CD4-positive, alpha-beta T cell treated with Interferon gamma for 1 hour (primary cell): ENCODE data around the gene PTPRR.
"Not testable (repeated sequence)": the region's sequence is repeated elsewhere in the genome, so short reads cannot be mapped to it uniquely, and the experiment has no call there.

Source experiments
- DNase-seq: peaks from one replicate; pipeline ENCODE4 v3.0.0-alpha.2; 2020

The PTPRR gene

DNA sequence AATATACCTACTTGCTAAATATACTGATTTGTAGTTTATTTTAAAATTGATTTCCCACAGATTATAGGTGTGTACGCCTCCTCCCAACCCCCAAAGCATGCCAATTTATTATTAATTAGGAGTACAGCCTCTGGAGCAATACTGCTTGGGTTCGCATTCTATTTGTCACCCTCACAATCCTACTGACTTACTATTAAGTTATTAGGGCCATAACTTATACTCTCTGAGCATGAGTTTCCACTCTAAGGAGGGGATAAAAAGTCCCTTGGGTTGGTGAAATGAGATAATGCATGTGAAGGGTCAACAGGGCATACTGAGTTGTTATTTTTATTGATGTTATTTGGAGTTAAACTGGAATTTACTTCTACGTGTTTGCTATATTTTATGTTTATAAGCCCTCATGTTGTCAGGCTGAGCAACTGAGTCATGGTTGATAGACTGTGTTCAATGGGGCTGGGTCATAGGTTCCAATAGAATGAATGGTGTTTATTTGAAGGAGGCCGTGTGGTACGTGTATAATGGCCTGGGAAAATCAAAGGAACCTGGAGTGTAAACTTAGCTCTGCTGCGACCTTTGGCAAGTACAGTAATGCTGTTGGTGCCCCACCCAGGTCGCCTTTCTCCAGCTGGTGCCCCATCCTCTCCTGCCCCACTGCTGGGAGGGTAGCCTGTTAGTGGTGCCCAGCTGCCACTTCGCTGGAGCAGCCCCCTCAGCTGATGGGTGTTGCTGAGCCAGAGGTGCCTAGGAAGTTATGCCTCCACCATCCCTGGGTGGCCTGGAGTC is 184.0 kb downstream of the PTPRR start:
- DNase-seq: no peak

DNA sequence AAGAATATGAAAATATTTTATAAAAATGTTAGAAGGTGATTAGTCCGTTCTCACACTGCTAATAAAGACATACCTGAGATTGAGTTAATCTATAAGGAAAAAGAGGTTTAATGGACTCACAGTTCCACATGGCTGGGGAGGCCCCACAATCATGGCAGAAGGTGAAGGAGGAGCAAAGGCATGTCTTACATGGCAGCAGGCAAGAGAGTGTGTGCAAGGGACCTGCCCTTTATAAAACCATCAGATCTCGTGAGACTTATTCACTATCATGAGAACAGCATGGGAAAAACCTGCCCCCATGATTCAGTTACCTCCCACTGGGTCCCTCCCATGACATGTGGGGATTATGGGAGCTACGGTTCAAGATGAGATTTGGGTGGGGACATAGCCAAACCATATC is 185.3 kb downstream of the PTPRR start:
- not testable (repeated sequence) for DNase-seq

GRCh38 chr12:70733385-70733784 is 187.2 kb downstream of the PTPRR start:
- no peak for DNase-seq

DNA sequence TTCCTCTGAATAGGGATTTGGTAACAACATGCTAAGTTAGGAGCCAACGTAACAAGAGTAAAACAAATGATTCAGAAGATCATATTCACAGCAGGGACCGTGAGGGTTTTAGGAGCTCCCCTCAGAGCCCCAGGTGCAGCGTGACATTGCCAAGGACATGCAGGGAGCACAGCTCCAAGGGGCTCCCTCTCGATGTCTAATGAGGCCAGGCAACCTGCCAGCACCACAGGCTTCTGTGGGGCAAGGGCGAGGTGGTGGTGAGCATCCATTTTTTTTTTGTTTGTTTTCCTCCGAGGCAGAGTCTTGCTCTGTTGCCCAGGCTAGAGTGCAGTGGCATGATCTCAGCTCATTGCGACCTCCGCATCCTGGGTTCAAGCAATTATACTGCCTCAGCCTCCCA is 188.3 kb downstream of the PTPRR start:
- no peak for DNase-seq

GRCh38 chr12:70730675-70731180 is 189.8 kb downstream of the PTPRR start:
- no peak for DNase-seq

DNA sequence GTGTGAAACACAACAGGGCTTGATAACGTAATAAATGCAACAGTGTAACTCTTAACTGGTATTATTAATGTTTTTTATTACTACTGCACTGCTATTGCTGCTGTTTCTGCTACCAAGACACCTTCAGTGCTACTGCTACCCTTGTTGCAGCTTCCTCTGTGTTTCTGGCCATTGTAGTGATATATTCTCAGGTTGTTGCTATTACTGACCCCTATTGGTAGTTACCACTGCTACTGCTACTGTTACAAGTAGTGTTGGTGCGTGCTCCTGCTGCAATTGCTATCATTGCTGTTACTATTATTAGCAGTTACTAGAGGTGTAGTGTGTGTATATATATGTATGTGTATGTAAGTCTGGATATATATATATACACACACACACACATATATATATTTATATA is 196.1 kb downstream of the PTPRR start:
- DNase-seq: no peak

DNA sequence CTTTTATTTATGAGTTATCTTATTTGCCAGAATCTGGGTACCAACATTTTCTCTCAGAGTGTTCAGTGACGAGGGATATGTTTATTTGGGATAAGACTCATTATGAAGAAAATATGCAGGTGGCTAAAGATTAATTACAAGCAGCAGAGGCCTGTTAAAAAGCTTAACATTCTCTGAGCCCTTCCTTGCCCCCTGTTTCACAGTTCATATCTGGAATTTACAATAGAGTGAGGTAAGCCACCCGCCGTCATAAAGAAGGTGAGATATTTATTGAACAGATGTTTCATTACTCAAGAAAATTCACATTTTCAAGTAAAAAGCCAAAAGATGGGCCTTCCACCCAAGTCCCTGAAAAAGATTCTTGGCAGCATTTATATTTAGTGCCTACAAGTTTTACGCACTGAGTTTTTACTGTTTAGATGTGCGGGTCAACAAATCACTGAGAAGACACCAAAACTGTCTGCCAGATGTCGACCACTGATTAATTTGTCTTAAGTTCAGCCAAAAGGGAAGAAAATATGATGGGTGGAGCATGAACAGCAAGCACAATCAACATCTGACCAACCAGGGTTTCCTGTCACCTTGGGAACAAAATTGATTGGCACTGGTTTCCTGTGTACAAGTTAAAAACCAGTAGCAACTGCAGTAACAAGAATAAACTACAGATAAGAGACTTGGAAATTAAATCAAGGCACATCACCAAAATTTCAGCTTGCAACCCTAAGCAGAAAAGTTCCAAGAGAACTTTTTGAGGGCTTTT is 197.8 kb downstream of the PTPRR start:
- DNase-seq: no peak

DNA sequence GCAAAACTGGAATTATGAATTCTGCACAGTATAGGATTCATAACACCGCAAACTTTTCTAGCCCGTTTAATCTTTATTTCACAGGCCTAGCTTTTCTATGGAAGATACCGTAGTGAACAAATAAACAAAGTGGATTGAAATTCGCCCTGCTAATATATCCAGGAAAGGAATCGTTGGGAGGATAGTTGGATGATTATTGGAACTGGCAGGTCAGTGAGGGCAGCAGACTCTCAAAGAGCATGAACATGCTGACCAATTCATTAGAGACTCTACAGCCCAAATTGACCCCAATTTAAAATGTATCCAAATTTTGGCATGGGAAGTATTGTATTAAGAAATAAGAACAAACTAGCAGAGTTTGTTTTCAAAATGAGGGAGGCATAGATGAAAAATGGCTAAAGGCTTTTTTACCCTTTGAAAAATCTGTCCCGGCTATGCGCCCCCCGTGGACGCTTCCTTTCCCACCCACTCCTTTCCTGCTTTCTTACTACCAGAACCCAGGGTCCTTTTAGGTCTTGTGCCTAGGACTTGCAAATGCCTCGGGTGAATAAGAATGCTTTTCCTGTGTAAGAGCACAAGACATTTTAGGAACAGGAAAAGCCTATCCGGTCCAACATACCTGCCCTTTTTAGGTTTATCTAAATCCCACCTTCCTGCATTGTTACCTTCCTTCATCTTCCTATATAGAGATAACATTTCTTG is 198.7 kb downstream of the PTPRR start:
- DNase-seq: no peak

- DNase-seq: no peak
Observed at GRCh38 chr12:70721216-70721615, 199.3 kb downstream of the PTPRR start.

- DNase-seq: no peak
Observed at GRCh38 chr12:70719672-70720420, 200.7 kb downstream of the PTPRR start.

DNA sequence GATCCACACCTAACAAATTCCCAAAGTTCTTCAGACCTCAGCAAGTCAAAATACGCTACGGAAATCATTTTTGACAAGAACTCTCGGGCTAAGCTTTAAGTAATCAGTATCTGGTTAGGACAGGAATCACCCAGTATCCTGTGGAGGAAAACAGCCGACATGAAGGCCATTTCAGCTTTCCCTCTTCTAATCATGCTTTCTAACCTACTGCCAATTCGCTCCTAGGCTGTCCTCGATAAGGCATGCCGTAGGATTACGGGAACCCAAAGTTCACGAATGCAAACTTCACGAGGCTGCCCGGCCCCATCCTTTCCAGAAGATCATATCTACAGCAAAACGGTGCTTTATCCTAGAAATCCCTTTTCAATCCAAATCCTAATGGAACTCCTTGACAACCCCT is 201.5 kb downstream of the PTPRR start:
- no peak for DNase-seq

GRCh38 chr12:70711831-70712230 is 208.7 kb downstream of the PTPRR start:
- no peak for DNase-seq

- no peak for DNase-seq
Observed at GRCh38 chr12:70709022-70709421, 211.5 kb downstream of the PTPRR start.

- DNase-seq: no peak
Observed at GRCh38 chr12:70706611-70707010, 213.9 kb downstream of the PTPRR start.

GRCh38 chr12:70698345-70698744 is 222.2 kb downstream of the PTPRR start:
- no peak for DNase-seq

DNA sequence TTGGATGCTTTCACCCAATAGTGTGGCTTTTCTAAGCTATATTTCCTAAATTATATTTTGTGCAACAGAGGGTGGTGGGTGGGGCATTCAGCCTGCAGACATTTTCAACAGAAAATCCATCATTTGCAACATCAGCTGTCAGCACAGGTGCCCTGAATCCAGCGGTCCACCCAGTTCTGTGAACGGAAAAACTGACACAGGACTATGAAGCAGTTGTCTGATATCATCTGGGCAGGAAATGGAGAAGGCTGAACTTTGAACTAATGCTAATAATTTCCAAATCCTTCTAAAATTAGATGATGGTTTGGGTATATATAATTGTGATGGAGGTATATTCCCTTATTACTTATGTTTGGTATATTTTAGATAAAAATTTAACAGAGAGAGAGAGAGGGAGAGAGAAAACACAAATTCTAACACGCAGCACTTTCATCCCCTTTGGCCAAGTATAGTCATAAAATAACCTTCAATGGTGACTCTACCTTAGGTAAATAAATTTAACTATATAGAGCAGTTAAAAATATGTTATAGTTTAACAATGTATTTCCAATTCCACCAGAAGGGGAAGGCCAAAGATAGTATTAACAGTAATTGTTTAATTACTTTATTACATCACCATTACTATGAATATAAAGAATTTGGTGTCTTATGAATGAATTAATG is 225.0 kb downstream of the PTPRR start:
- no peak for DNase-seq

- DNase-seq: no peak
Observed at GRCh38 chr12:70692681-70693288, 227.8 kb downstream of the PTPRR start.

GRCh38 chr12:70691018-70691672 is 229.4 kb downstream of the PTPRR start:
- DNase-seq: no peak

DNA sequence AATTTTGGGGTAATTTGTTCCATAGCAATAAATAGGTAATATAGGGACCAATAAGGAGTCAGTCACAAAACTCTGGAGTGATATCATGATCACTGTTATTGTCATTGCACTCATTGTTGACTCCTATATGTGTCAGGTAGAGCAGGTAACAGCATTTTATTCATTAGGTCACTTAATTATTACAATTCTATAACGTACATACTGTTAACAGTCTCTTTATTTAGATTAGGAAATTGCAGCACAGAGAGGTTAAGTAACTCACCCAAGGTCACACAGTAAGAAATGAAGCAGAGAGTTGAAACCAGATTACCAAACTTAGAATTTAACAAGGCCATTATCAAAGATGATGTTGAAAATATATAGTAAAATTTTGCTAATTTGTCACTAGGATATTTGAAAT is 233.6 kb downstream of the PTPRR start:
- DNase-seq: no peak

- DNase-seq: no peak
Observed at GRCh38 chr12:70686299-70686698, 234.2 kb downstream of the PTPRR start.

- no peak for DNase-seq
Observed at GRCh38 chr12:70683976-70684375, 236.6 kb downstream of the PTPRR start.
